GM18498 (cell line): ENCODE results near the gene ONECUT2.
"Not testable (repeated sequence)": the region's sequence is repeated elsewhere in the genome, so short reads cannot be mapped to it uniquely, and the experiment has no call there.

ENCODE experiments used
- ATAC-seq: cut with Tn5 transposase; IDR thresholded peaks from one replicate; pipeline ENCODE4 v1.9.1; 2021; ENCODE audit warnings: mild to moderate bottlenecking, moderate library complexity; ENCODE audit not compliant: unreplicated experiment

The ONECUT2 gene

GRCh38 chr18:57434536-57435494 lies at the start of gene ONECUT2:
Gene ONECUT2, plus strand, starts transcription at chr18:57435374. Its CDS starts 343 bp downstream, at chr18:57435717.
- peak; percentile 81 for ATAC-seq

- ATAC-seq, result no peak
Measured at GRCh38 chr18:57389271-57389670, 45.9 kb upstream of the ONECUT2 start.

- no peak for ATAC-seq
Measured at GRCh38 chr18:57390044-57390443, 45.1 kb upstream of the ONECUT2 start.

GRCh38 chr18:57394749-57395148 lies 40.4 kb upstream of the ONECUT2 start:
- not testable (repeated sequence) for ATAC-seq

- not testable (repeated sequence) for ATAC-seq
Measured at GRCh38 chr18:57396831-57397230, 38.3 kb upstream of the ONECUT2 start.

DNA sequence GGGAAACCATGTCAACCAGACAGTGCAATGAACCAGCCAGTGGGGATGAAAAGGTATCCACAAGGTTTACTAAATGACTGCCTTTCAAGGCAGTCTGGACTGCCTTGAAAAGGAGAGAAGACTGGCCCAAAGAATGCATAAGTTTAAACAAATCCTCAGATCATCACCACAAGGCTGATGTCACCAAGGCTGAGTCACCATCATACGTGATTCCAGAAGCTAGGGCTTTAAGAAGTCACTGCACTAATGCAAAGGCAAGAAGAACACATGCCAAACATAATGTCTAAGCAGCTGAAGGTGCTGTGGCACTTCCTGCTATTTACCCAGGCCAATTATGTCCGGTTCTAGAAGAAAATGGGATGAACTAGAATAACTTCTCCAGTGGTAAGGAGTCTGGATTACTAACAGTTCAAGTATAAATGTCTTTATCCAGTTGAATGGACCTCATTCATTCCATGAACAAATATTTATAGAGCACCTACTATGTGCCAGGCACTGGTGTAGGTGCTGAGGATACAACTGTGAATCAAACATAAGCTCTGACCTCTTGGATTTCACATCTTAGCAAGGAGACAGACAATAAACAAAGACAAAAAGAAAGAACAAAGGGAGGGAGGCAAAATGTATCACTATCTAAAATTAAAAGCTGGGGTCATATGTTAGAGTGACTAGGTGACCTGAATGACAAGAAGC lies 37.6 kb upstream of the ONECUT2 start:
- ATAC-seq, result no peak

DNA sequence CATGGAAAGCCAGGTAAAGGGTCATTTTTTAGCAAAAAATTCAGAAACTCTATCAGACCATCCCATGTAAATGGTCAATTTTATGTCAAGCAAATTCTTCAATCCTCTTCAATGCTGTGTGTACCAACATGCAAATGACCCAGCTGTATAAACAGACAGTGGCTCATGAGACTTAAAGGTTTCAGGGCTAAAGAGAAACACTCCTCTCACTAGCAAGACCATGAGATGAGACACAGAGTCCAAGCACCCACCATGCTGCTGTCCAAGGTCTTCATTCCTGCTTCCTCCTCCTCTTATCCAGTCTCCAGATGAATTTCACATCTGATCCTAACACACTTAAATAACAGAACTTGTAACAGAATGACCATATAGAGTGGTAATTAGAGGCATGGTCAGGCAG lies 30.8 kb upstream of the ONECUT2 start:
- no peak for ATAC-seq

GRCh38 chr18:57409650-57410049 lies 25.5 kb upstream of the ONECUT2 start:
- no peak for ATAC-seq

- no peak for ATAC-seq
Measured at GRCh38 chr18:57410749-57411148, 24.4 kb upstream of the ONECUT2 start.

- no peak for ATAC-seq
Measured at GRCh38 chr18:57416542-57416941, 18.6 kb upstream of the ONECUT2 start.

DNA sequence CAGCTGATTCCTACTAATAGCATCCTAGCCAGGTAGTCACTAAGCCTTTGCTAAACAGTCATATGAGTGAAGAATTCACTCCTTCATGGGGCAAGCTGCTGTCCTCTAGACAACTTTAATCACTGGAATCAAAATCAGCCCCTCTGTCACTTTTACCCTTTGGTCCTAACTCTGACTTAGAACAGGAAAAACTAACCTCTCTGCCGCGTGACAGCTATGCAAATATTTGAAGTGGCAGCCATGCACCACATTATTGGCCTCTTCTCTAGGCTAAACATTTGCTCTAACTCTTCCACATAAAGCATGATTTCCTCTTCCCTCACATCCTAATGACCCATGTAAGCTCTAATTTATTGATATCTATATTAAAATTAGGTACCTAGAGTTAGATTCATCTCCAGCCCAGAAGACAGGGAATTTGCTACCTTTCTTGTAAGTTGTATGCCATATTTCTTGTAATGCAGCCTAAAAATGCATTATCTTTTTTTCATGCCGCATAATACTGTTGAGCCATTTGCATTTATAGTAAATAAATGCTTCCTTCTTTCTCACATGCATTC lies 12.8 kb upstream of the ONECUT2 start:
- ATAC-seq, result no peak

DNA sequence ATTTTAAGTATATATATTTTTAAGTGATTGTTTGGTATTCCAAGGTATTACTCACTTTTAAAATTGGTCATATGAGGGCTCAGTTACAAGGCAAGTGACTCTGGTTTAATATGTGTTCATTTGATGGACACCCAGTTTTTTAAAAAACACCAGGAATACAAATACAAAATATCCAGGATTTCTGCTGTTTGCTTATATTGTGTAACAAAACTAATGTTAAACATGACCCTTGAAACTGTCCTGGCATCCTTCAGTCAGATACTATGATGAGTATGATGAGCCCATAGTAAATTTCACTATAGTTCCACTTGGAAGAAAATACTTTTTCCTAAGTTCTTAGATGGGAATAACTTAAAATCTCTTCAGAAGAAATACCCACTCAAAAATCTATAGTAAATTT lies 11.4 kb upstream of the ONECUT2 start:
- no peak for ATAC-seq

DNA sequence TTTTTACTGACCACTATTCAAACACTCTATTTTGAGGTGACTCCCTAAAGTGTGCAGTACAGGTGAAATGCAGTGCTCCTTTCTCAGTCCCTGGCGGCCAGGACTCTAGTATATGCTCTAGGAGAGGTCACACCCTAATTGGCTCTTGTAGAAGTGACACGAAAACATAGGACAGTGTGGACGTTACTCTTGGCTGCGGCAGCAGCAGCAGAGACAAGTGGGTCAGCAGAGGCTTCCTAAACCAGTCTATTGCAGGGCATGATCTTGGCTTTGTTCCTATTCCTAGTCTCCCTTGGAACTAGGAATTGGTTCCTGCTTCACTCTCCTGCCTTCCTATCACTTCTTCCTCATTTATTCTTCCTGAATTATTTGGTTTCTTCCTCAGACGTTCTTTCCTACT lies 10.1 kb upstream of the ONECUT2 start:
- no peak for ATAC-seq

DNA sequence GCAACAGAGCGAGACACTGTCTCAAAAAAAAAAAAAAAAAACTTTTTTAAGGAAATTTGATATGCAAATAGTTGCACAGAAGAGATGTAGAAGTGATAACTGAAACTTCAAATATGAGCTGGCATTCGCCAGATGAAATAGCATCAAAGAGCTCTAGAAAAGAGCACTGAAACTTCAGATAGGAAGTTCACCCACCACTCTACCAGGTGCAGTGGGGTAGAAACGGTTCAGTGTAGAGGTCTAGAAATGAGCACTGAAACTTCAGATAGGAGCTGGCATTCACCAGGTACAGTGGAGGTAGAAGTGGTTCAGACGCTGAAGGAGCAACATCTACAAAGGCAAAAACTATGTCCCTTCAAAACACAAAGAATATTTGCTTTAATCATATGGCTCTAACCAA lies 9.0 kb upstream of the ONECUT2 start:
- no peak for ATAC-seq

- ATAC-seq, result no peak
Measured at GRCh38 chr18:57427429-57428201, 7.6 kb upstream of the ONECUT2 start.

- no peak for ATAC-seq
Measured at GRCh38 chr18:57428221-57429150, 6.7 kb upstream of the ONECUT2 start.

- no peak for ATAC-seq
Measured at GRCh38 chr18:57429167-57430078, 5.8 kb upstream of the ONECUT2 start.

GRCh38 chr18:57430079-57431001 lies 4.8 kb upstream of the ONECUT2 start:
- ATAC-seq, result no peak
